Liver (tissue), 9 donors: ENCODE data around the gene PKD2L1. TPM values are rescaled to one million over a fixed set of nuclear protein-coding genes. Genes with fewer than 3 reads are reported as not detected.

Experiments
- DNase-seq: peaks from one replicate; pipeline ENCODE4 v3.0.0-alpha.2; 2017; ENCODE audit warnings: low spot score
- H3K27ac ChIP-seq, 2 donors: one replicate each; pipeline ENCODE4 v1.7.0; 2013; ENCODE audit warnings: inconsistent platforms in 2 of 2, low read length in 2 of 2, control low read depth in 1 of 2, low read depth in 1 of 2, mild to moderate bottlenecking in 1 of 2
- H3K27me3 ChIP-seq, 4 donors: one replicate each; pipeline versions ENCODE4 v1.6.1 to v1.7.0; 2013; ENCODE audit warnings: low read length in 3 of 4, inconsistent platforms in 1 of 4, mild to moderate bottlenecking in 1 of 4, moderate library complexity in 1 of 4; ENCODE audit not compliant: control insufficient read depth in 4 of 4, insufficient read depth in 4 of 4
- H3K36me3 ChIP-seq, 4 donors: one replicate each; pipeline versions ENCODE4 v1.6.1 to v1.7.0; 2013; ENCODE audit warnings: low read length in 3 of 4, mild to moderate bottlenecking in 3 of 4, low read depth in 1 of 4, moderate library complexity in 1 of 4; ENCODE audit not compliant: control insufficient read depth in 4 of 4, insufficient read depth in 3 of 4
- H3K4me1 ChIP-seq, 4 donors: one replicate each; pipeline versions ENCODE4 v1.6.1 to v1.7.0; 2013; ENCODE audit warnings: low read length in 3 of 4, mild to moderate bottlenecking in 3 of 4, moderate library complexity in 1 of 4; ENCODE audit not compliant: control insufficient read depth in 4 of 4, insufficient read depth in 4 of 4
- H3K4me3 ChIP-seq, 3 donors: one replicate each; pipeline versions ENCODE4 v1.6.1 to v1.7.0; 2013; ENCODE audit warnings: low read length in 3 of 3, control low read depth in 1 of 3, low read depth in 1 of 3, mild to moderate bottlenecking in 1 of 3
- H3K9ac ChIP-seq, 2 donors: one replicate each; pipeline ENCODE4 v1.7.0; 2013; ENCODE audit warnings: low read length in 2 of 2, mild to moderate bottlenecking in 2 of 2, moderate library complexity in 2 of 2, control low read depth in 1 of 2, low read depth in 1 of 2
- H3K9me3 ChIP-seq, 4 donors: one replicate each; pipeline versions ENCODE4 v1.6.1 to v1.7.0; 2013; ENCODE audit warnings: low read length in 3 of 4; ENCODE audit not compliant: control insufficient read depth in 4 of 4
- ATF3 ChIP-seq: IDR thresholded peaks from 2 replicates; pipeline ENCODE4 v1.6.1; 2016; ENCODE audit warnings: antibody characterized with exemption
- CTCF ChIP-seq: fragments of 150-350 bp; IDR thresholded peaks from 2 replicates; pipeline ENCODE4 v1.5.1; 2017; ENCODE audit warnings: improper control_type of control experiment, low read depth, low read length; ENCODE audit not compliant: missing input control
- EGR1 ChIP-seq, 2 donors: IDR thresholded peaks; 2 replicates each; pipeline ENCODE4 v1.6.1; 2016 to 2018; ENCODE audit warnings: antibody characterized with exemption in 2 of 2, low read depth in 2 of 2
- FOXA1 ChIP-seq: IDR thresholded peaks from 2 replicates; pipeline ENCODE4 v1.6.1; 2016; ENCODE audit warnings: antibody characterized with exemption
- FOXA2 ChIP-seq: IDR thresholded peaks from 2 replicates; pipeline ENCODE4 v1.6.1; 2016; ENCODE audit warnings: antibody characterized with exemption
- GABPA ChIP-seq, 2 donors: IDR thresholded peaks in 1 of 2; conservative IDR thresholded peaks in 1 of 2; 2 replicates each; pipeline ENCODE4 v1.6.1; 2016; ENCODE audit warnings: antibody characterized with exemption in 2 of 2, mild to moderate bottlenecking in 1 of 2, moderate library complexity in 1 of 2
- HNF4A ChIP-seq, 2 donors: conservative IDR thresholded peaks; 2 replicates each; pipeline ENCODE4 v1.6.1; 2016; ENCODE audit warnings: antibody characterized with exemption in 2 of 2, mild to moderate bottlenecking in 2 of 2
- JUND ChIP-seq, 2 donors: IDR thresholded peaks; 2 replicates each; pipeline ENCODE4 v1.6.1; 2016; ENCODE audit warnings: antibody characterized with exemption in 2 of 2
- MAX ChIP-seq: IDR thresholded peaks from 2 replicates; pipeline ENCODE4 v1.6.1; 2016; ENCODE audit warnings: antibody characterized with exemption
- NR2F2 ChIP-seq: IDR thresholded peaks from 2 replicates; pipeline ENCODE4 v1.6.1; 2016; ENCODE audit warnings: antibody characterized with exemption
- RAD21 ChIP-seq, 2 donors: IDR thresholded peaks; 2 replicates each; pipeline ENCODE4 v1.6.1; 2016; ENCODE audit warnings: antibody characterized with exemption in 2 of 2, mild to moderate bottlenecking in 2 of 2
- RXRA ChIP-seq, 2 donors: IDR thresholded peaks; 2 replicates each; pipeline ENCODE4 v1.6.1; 2017 to 2018; ENCODE audit warnings: antibody characterized with exemption in 2 of 2, mild to moderate bottlenecking in 1 of 2
- SP1 ChIP-seq: IDR thresholded peaks from 2 replicates; pipeline ENCODE4 v1.6.1; 2018; ENCODE audit warnings: antibody characterized with exemption, mild to moderate bottlenecking
- TAF1 ChIP-seq: conservative IDR thresholded peaks from 2 replicates; pipeline ENCODE4 v1.6.1; 2016; ENCODE audit warnings: antibody characterized with exemption, mild to moderate bottlenecking
- YY1 ChIP-seq: IDR thresholded peaks from 2 replicates; pipeline ENCODE4 v1.6.1; 2016; ENCODE audit warnings: antibody characterized with exemption, mild to moderate bottlenecking
- ZBTB33 ChIP-seq: IDR thresholded peaks from 2 replicates; pipeline ENCODE4 v1.6.1; 2016; ENCODE audit warnings: antibody characterized with exemption
- WGBS: extraction: QIAGEN DNeasy Blood & Tissue Kit; methylation state at CpG from one replicate; pipeline ENCODE4 v1.1.7; 2013; 5-methylcytosine and 5-hydroxymethylcytosine counted together
- polyA plus RNA-seq, 2 donors: library from polyadenylated mRNA; stranded (reverse) in 1 of 2; unstranded in 1 of 2; fragments of 200-250 nt in 1 of 2; fragments of >200 nt in 1 of 2; fragmentation: Nextera tagmentation in 1 of 2; extraction: Ambion mirVana in 1 of 2; gene quantifications; one replicate each; pipeline versions ENCODE4 v1.2.1 to v1.2.3, GENCODE V29; 2013 to 2015
- total RNA-seq, 2 donors: library from RNA; depleted of rRNA; stranded (reverse); fragments of >200 nt; gene quantifications; one replicate each; pipeline ENCODE4 v1.2.3, GENCODE V29; 2014
- donor health status: healthy.
- donor health status: healthy.
- donor health status: healthy.
- donor health status: healthy.
- donor health status: healthy.

The PKD2L1 gene
- total and polyA plus RNA-seq, 4 donors, result 0.06 to 0.15 (median 0.11) TPM

- Histone ChIP-seq H3K9me3 (no peaks in the 10 kb centered on the region), H3K4me1 (peaks cover 21 to 65% (median 37%) of the 10 kb centered on the region in 4 donors), H3K9ac (no peak overlapping the region), H3K27ac (no peak overlapping the region), H3K36me3 (no peaks in the 10 kb centered on the region), H3K4me3 (no peak overlapping the region), H3K27me3 (no peaks in the 10 kb centered on the region)
- DNase-seq, result no peak
- TF ChIP-seq FOXA1, result no peak
- TF ChIP-seq JUND (IDR thresholded peaks at IDR 0.05), result no peak
- no peak for TF ChIP-seq YY1
- TF ChIP-seq TAF1, result no peak
- TF ChIP-seq SP1, result no peak
- no peak for TF ChIP-seq MAX
- TF ChIP-seq CTCF, result no peak
- no peak for TF ChIP-seq GABPA (IDR thresholded peaks at IDR 0.05 in 1 of 2, conservative IDR thresholded peaks at IDR 0.05 in 1 of 2)
- TF ChIP-seq EGR1 (IDR thresholded peaks at IDR 0.05; ENCODE audit: low read depth in 2 of 2), result no peak
- TF ChIP-seq FOXA2, result no peak
- TF ChIP-seq ATF3, result no peak
- TF ChIP-seq ZBTB33, result no peak
- 79% methylated on average over 3 of the region's 3 CpGs for WGBS
Observed at GRCh38 chr10:100344241-100344788, 14.3 kb upstream of the PKD2L1 start.

- no peaks in the 10 kb centered on the region for H3K27me3 ChIP-seq
- DNase-seq, result no peak
- peak overlapping the region; percentile 94 to 97 for H3K27ac ChIP-seq
- WGBS, result 77% methylated on average over 7 of the region's 7 CpGs
- TF ChIP-seq EGR1 (IDR thresholded peaks at IDR 0.05; ENCODE audit: low read depth in 2 of 2) (no peak), CTCF (no peak), NR2F2 (no peak), YY1 (no peak), GABPA (IDR thresholded peaks at IDR 0.05 in 1 of 2, conservative IDR thresholded peaks at IDR 0.05 in 1 of 2) (no peak), FOXA2 (no peak), RXRA (IDR thresholded peaks at IDR 0.05) (no peak), ATF3 (no peak), RAD21 (IDR thresholded peaks at IDR 0.05) (no peak), TAF1 (no peak), ZBTB33 (no peak), MAX (no peak), FOXA1 (no peak), JUND (IDR thresholded peaks at IDR 0.05) (no peak), HNF4A (conservative IDR thresholded peaks at IDR 0.05) (no peak)
- peaks cover 13 to 55% (median 30%) of the 10 kb centered on the region in 4 donors for H3K4me1 ChIP-seq
- no peak overlapping the region for H3K4me3 ChIP-seq
- H3K36me3 ChIP-seq, result no peaks in the 10 kb centered on the region
- H3K9ac ChIP-seq, result peak overlapping the region in 1 of 2 donors; percentile 20
- no peaks in the 10 kb centered on the region for H3K9me3 ChIP-seq
Observed at GRCh38 chr10:100342627-100342972, 12.6 kb upstream of the PKD2L1 start.
